Adrenal gland (tissue), 12 donors: ENCODE measurements around the gene SGMS1. TPM values are rescaled to one million over a fixed set of nuclear protein-coding genes. Genes with fewer than 3 reads are reported as not detected.
A peak's percentile ranks its signal among the peaks of the same experiment; 100 is the strongest.

Experiments
- DNase-seq, 7 donors: peaks; one replicate each; pipeline ENCODE4 v3.0.0-alpha.2; 2019 to 2020
- H3K27ac ChIP-seq, 5 donors: fragments of 200-600 bp; sonication (generic) in 4 of 5; 1 replicate in 3 of 5; 2 replicates in 2 of 5; pipeline versions ENCODE4 v1.5.1 to v1.8.0; 2016 to 2020; ENCODE audit warnings: mild to moderate bottlenecking in 1 of 5
- H3K27me3 ChIP-seq: fragments of 200-600 bp; 2 replicates; pipeline ENCODE4 v1.8.0; 2021
- H3K36me3 ChIP-seq, 2 donors: fragments of 200-600 bp; replicated peaks in 1 of 2; 1 replicate in 1 of 2; 2 replicates in 1 of 2; pipeline versions ENCODE4 v1.5.1 to v1.8.0; 2018 to 2022
- H3K4me1 ChIP-seq, 2 donors: fragments of 200-600 bp; replicated peaks in 1 of 2; 1 replicate in 1 of 2; 2 replicates in 1 of 2; pipeline versions ENCODE4 v1.5.1 to v1.8.0; 2018 to 2021
- H3K4me3 ChIP-seq, 4 donors: fragments of 200-600 bp; sonication (generic) in 3 of 4; one replicate each; pipeline ENCODE4 v1.5.1; 2016 to 2018
- H3K9me3 ChIP-seq, 3 donors: fragments of 200-600 bp; sonication (generic) in 1 of 3; replicated peaks in 1 of 3; 1 replicate in 2 of 3; 2 replicates in 1 of 3; pipeline versions ENCODE4 v1.5.1 to v1.8.0; 2016 to 2021
- CTCF ChIP-seq, 6 experiments: fragments of 450-650 bp in 4 of 6; fragments of 200-600 bp in 2 of 6; sonication (generic) in 1 of 6; IDR thresholded peaks; 1 replicate in 5 of 6; 2 replicates in 1 of 6; pipeline versions ENCODE4 v1.5.1 to v1.8.0; 2016 to 2021; ENCODE audit warnings: antibody characterized with exemption in 6 of 6, mild to moderate bottlenecking in 2 of 6, moderate library complexity in 1 of 6
- POLR2A ChIP-seq, 2 donors: fragments of 450-650 bp; IDR thresholded peaks; one replicate each; pipeline ENCODE4 v1.6.1; 2017; ENCODE audit warnings: antibody characterized with exemption in 2 of 2, mild to moderate bottlenecking in 2 of 2, moderate library complexity in 1 of 2
- WGBS, 4 donors: extraction: QIAGEN DNeasy Blood & Tissue Kit in 2 of 4; methylation state at CpG; one replicate each; pipeline versions ENCODE4 v1.1.5 to v1.1.7; 2013 to 2017; 5-methylcytosine and 5-hydroxymethylcytosine counted together
- intact Hi-C, 2 donors: fragments of 100-400 bp; cut with DNase I; formaldehyde crosslinking; loops; one replicate each; pipeline versions ENCODE4 v1.14.1 to v1.15.0; 2022 to 2023
- polyA plus RNA-seq, 3 donors: library from polyadenylated mRNA; stranded (reverse); fragments of 200-250 nt in 2 of 3; fragments of 350-450 nt in 1 of 3; fragmentation: Illumina TruSeq in 1 of 3; extraction: RNeasy Lipid Tissue Mini Kit (QIAGEN cat#74804) in 1 of 3; gene quantifications; one replicate each; pipeline ENCODE4 v1.2.3, GENCODE V29; 2013 to 2014
- total RNA-seq, 9 donors: library from RNA; depleted of rRNA in 4 of 9; stranded (reverse); fragments of >200 nt in 4 of 9; fragments of 120-200 nt in 1 of 9; fragmentation: NEBNext Ultra II Directional in 1 of 9; extraction: Animal tissue kit (Norgen Biotek cat#: 25700) in 1 of 9; gene quantifications; one replicate each; pipeline versions ENCODE4 v1.1.0 to v1.2.4, GENCODE V29; 2013 to 2023
- donor health status: healthy with polysubstance abuse.
- donor health status: Bipolar disorder and iron deficiency.
- donor health status: DM: yes; HTN: yes; CAD: no.
- donor health status: DM: no; HTN: no; CAD: no.
- donor health status: DM: no; HTN: no; CAD: no.
- donor health status: DM: yes; HTN: yes; CAD: no.

Gene SGMS1
- total and polyA plus RNA-seq, 12 donors: 9.1 to 152 (median 62.2) TPM

- 94 to 98% (median 97%) methylated on average over 4 of the region's 4 CpGs for WGBS, 4 donors
- intact Hi-C loops: no loop called here
- DNase-seq: no peak
- Histone ChIP-seq H3K4me3 (no peak overlapping the region), H3K9me3 (no peaks in the 10 kb centered on the region), H3K27me3 (no peaks in the 10 kb centered on the region), H3K4me1 (peaks cover 0 to 14% of the 10 kb centered on the region in 2 donors), H3K27ac (no peak overlapping the region), H3K36me3 (peaks cover 0 to 11% of the 10 kb centered on the region in 2 donors)
- TF ChIP-seq POLR2A (IDR thresholded peaks at IDR 0.05) (no peak), CTCF (IDR thresholded peaks at IDR 0.05) (no peak)
Observed at GRCh38 chr10:50590935-50591334, 32.8 kb downstream of the SGMS1 start.

GRCh38 chr10:50586740-50587088 is 37.0 kb downstream of the SGMS1 start:
- no peak for DNase-seq
- TF ChIP-seq POLR2A (IDR thresholded peaks at IDR 0.05) (no peak), CTCF (IDR thresholded peaks at IDR 0.05) (no peak)
- 56 to 69% (median 61%) methylated on average over 1 of the region's 1 CpG for WGBS, 4 donors
- no peaks in the 10 kb centered on the region for H3K9me3 ChIP-seq
- peaks cover 0 to 11% of the 10 kb centered on the region in 2 donors for H3K4me1 ChIP-seq
- intact Hi-C loops: no loop called here
- no peaks in the 10 kb centered on the region for H3K27me3 ChIP-seq
- no peak overlapping the region for H3K4me3 ChIP-seq
- H3K27ac ChIP-seq: no peak overlapping the region
- H3K36me3 ChIP-seq: peaks cover 0 to 11% of the 10 kb centered on the region in 2 donors

- Histone ChIP-seq H3K27ac (no peak overlapping the region), H3K4me3 (no peak overlapping the region), H3K27me3 (no peaks in the 10 kb centered on the region), H3K36me3 (peaks cover 0 to 11% of the 10 kb centered on the region in 2 donors), H3K4me1 (peaks cover 0 to 17% of the 10 kb centered on the region in 2 donors), H3K9me3 (no peaks in the 10 kb centered on the region)
- peak in 2 of 7 donors; percentile 40 to 52 for DNase-seq
- intact Hi-C loops: no loop called here
- 65 to 68% (median 66%) methylated on average over 6 of the region's 6 CpGs for WGBS, 4 donors
- TF ChIP-seq POLR2A (IDR thresholded peaks at IDR 0.05) (no peak), CTCF (IDR thresholded peaks at IDR 0.05) (no peak)
Observed at GRCh38 chr10:50585921-50586739, 37.6 kb downstream of the SGMS1 start.

- no peaks in the 10 kb centered on the region for H3K27me3 ChIP-seq
- H3K4me3 ChIP-seq: no peak overlapping the region
- H3K36me3 ChIP-seq: no peaks in the 10 kb centered on the region
- 87 to 95% (median 92%) methylated on average over 2 of the region's 2 CpGs for WGBS, 4 donors
- peaks cover 1 to 28% of the 10 kb centered on the region in 2 donors for H3K4me1 ChIP-seq
- no peak overlapping the region for H3K27ac ChIP-seq
- no peak for DNase-seq
- no peaks in the 10 kb centered on the region for H3K9me3 ChIP-seq
- TF ChIP-seq CTCF (IDR thresholded peaks at IDR 0.05): no peak
- no peak for TF ChIP-seq POLR2A (IDR thresholded peaks at IDR 0.05)
- intact Hi-C loops: no loop called here
Observed at GRCh38 chr10:50582766-50583762, 40.7 kb downstream of the SGMS1 start.
